ENCODE data around the gene DNM3. TPM values are rescaled to one million over a fixed set of nuclear protein-coding genes. Genes with fewer than 3 reads are reported as not detected.

DNM3 gene
- total and polyA plus RNA-seq, 7 donors, result 0.60 to 13.3 (median 3.9) TPM

GRCh38 chr1:172423336-172423735 is 582.0 kb downstream of the DNM3 start:
- no peaks in the 10 kb centered on the region for H3K9me3 ChIP-seq
- H3K27ac ChIP-seq, result no peak overlapping the region
- 93 to 96% methylated on average over 2 of the region's 2 CpGs for WGBS, 2 donors
- TF ChIP-seq POLR2AphosphoS5 (IDR thresholded peaks at IDR 0.05), result no peak
- no peak for TF ChIP-seq EP300 (IDR thresholded peaks at IDR 0.05)
- no peak for TF ChIP-seq CTCF (IDR thresholded peaks at IDR 0.05)
- TF ChIP-seq POLR2A (IDR thresholded peaks at IDR 0.05), result no peak
- H3K36me3 ChIP-seq, result no peaks in the 10 kb centered on the region
- intact Hi-C loops (cut with DNase I), result no loop called here
- no peak for DNase-seq
- no peaks in the 10 kb centered on the region for H3K4me1 ChIP-seq
- no peak overlapping the region for H3K4me3 ChIP-seq
- no peaks in the 10 kb centered on the region for H3K27me3 ChIP-seq

GRCh38 chr1:172425339-172425738 is 584.0 kb downstream of the DNM3 start:
- Histone ChIP-seq H3K4me3 (no peak overlapping the region), H3K4me1 (no peaks in the 10 kb centered on the region), H3K27ac (no peak overlapping the region), H3K27me3 (no peaks in the 10 kb centered on the region), H3K9me3 (no peaks in the 10 kb centered on the region), H3K36me3 (no peaks in the 10 kb centered on the region)
- no peak for TF ChIP-seq CTCF (IDR thresholded peaks at IDR 0.05)
- no peak for TF ChIP-seq EP300 (IDR thresholded peaks at IDR 0.05)
- TF ChIP-seq POLR2A (IDR thresholded peaks at IDR 0.05), result no peak
- TF ChIP-seq POLR2AphosphoS5 (IDR thresholded peaks at IDR 0.05), result no peak
- DNase-seq, result no peak
- intact Hi-C loops (cut with DNase I), result no loop called here
- 93 to 95% methylated on average over 3 of the region's 3 CpGs for WGBS, 2 donors

- 95% methylated on average over 2 of the region's 2 CpGs for WGBS, 2 donors
- Histone ChIP-seq H3K4me3 (no peak overlapping the region), H3K4me1 (no peaks in the 10 kb centered on the region), H3K9me3 (no peaks in the 10 kb centered on the region), H3K27me3 (no peaks in the 10 kb centered on the region), H3K27ac (no peak overlapping the region), H3K36me3 (no peaks in the 10 kb centered on the region)
- TF ChIP-seq POLR2AphosphoS5 (IDR thresholded peaks at IDR 0.05), result no peak
- TF ChIP-seq POLR2A (IDR thresholded peaks at IDR 0.05), result no peak
- no peak for TF ChIP-seq EP300 (IDR thresholded peaks at IDR 0.05)
- TF ChIP-seq CTCF (IDR thresholded peaks at IDR 0.05), result no peak
- DNase-seq, result no peak
- intact Hi-C loops (cut with DNase I), result no loop called here
These were observed 585.9 kb downstream of the DNM3 start for GRCh38 chr1:172427191-172427590.

- Histone ChIP-seq H3K4me1 (no peaks in the 10 kb centered on the region), H3K27ac (no peak overlapping the region), H3K9me3 (no peaks in the 10 kb centered on the region), H3K4me3 (no peak overlapping the region), H3K27me3 (no peaks in the 10 kb centered on the region), H3K36me3 (no peaks in the 10 kb centered on the region)
- no peak for DNase-seq
- TF ChIP-seq EP300 (IDR thresholded peaks at IDR 0.05) (no peak), CTCF (IDR thresholded peaks at IDR 0.05) (peak; percentile 20 to 60 (median 44))
- 58 to 82% methylated on average over 1 of the region's 1 CpG for WGBS, 2 donors
- intact Hi-C loops (cut with DNase I), result loop anchor here (2.0 kb wide), 2 partner anchors 387 to 427 kb away; no protein-coding TSS in a partner anchor
These were observed 588.2 kb downstream of the DNM3 start for GRCh38 chr1:172429331-172430127.

- Histone ChIP-seq H3K4me1 (no peaks in the 10 kb centered on the region), H3K36me3 (no peaks in the 10 kb centered on the region), H3K4me3 (no peak overlapping the region), H3K27ac (no peak overlapping the region), H3K9me3 (no peaks in the 10 kb centered on the region), H3K27me3 (no peaks in the 10 kb centered on the region)
- intact Hi-C loops (cut with DNase I), result no loop called here
- no peak for TF ChIP-seq POLR2A (IDR thresholded peaks at IDR 0.05)
- no peak for TF ChIP-seq CTCF (IDR thresholded peaks at IDR 0.05)
- TF ChIP-seq POLR2AphosphoS5 (IDR thresholded peaks at IDR 0.05), result no peak
- 91 to 97% methylated on average over 1 of the region's 1 CpG for WGBS, 2 donors
- no peak for DNase-seq
These were observed 588.8 kb downstream of the DNM3 start for GRCh38 chr1:172430128-172430454.
